ENCODE data around the gene SCLT1. TPM values are rescaled to one million over a fixed set of nuclear protein-coding genes. Genes with fewer than 3 reads are reported as not detected.

The SCLT1 gene
- total RNA-seq, 3 donors from 2014 or later, result 11.5 to 23.6 (median 18.7) TPM

DNA sequence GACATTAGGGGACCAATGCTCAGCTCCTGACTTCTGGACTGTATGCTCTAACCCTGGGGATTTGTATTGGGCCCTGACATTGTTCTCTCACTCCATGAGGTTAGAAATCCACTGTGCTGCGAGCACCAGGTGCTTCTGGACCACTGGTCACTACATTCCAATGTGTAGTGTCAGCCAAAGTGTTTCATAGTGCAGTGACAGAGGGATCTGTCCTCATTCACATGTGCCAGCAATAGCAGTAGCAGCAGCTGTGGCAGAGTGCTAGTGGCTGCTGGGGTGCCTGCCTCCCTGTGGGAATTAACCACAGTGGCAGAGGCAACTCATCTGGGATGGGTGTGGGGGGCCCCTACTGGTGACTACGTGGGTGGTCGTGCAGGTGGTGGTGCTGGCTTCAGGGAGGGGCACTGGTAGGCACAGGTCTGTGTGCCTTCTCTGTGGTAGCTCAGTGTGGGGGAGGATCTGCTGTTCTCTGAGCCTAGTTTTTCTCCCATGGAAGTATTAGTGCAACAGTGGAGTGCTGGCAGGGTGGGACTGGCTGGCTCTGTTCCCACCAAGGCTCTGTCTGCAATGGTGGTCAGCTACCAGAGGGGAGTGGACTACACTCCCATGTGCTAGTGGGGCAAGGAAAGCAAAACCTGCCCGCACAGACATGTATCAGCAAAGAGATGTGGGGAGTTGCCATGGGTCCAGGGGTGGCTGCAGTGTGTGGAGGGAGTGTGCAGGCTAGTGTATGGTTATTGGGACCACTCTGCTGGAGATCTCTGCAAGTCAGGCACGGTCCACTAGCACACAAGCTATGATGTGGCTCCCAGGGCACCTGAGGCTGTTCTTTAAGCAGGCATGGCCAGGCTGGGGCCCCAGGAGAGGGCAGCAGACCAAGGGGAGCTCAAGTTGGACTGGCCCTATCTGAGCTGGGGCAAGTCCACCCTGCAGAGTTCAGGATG, 78.5 kb downstream of the SCLT1 start:
- TF ChIP-seq POLR2AphosphoS5 (IDR thresholded peaks at IDR 0.05), result no peak
- TF ChIP-seq POLR2A (IDR thresholded peaks at IDR 0.05), result no peak
- TF ChIP-seq, protein P1, sequence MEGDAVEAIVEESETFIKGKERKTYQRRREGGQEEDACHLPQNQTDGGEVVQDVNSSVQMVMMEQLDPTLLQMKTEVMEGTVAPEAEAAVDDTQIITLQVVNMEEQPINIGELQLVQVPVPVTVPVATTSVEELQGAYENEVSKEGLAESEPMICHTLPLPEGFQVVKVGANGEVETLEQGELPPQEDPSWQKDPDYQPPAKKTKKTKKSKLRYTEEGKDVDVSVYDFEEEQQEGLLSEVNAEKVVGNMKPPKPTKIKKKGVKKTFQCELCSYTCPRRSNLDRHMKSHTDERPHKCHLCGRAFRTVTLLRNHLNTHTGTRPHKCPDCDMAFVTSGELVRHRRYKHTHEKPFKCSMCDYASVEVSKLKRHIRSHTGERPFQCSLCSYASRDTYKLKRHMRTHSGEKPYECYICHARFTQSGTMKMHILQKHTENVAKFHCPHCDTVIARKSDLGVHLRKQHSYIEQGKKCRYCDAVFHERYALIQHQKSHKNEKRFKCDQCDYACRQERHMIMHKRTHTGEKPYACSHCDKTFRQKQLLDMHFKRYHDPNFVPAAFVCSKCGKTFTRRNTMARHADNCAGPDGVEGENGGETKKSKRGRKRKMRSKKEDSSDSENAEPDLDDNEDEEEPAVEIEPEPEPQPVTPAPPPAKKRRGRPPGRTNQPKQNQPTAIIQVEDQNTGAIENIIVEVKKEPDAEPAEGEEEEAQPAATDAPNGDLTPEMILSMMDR (IDR thresholded peaks at IDR 0.05), result no peak
- Histone ChIP-seq H3K9me3 (peaks cover 9 to 26% of the 10 kb centered on the region in 2 donors), H3K4me3 (no peak overlapping the region), H3K4me1 (no peaks in the 10 kb centered on the region), H3K27me3 (no peaks in the 10 kb centered on the region), H3K36me3 (no peaks in the 10 kb centered on the region), H3K27ac (no peak overlapping the region)
- no peak for DNase-seq (ENCODE audit: low spot score in 2 of 2)
- intact Hi-C loops (cut with DNase I; ENCODE audit: low total_unique reads), result no loop called here

DNA sequence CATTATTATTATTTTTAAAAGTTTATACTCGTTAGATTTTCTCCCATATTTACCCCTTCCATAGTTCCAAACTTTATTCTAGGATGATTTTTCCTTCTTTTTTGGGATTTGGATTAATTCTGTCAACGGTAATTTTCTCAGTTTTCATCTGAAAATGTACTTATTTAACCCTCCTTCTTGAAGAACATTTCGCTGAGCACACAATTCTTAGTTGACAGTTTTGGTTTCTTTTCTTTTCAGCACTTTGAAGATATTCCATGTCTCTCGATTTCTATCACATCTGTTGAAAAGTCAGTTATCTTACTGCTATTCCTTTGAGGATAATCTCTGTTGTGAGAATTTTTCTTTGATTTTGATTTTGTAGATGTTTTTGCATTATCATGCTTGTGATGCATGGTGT, 85.2 kb downstream of the SCLT1 start:
- intact Hi-C loops (cut with DNase I; ENCODE audit: low total_unique reads), result no loop called here
- H3K27me3 ChIP-seq, result no peaks in the 10 kb centered on the region
- no peak for DNase-seq (ENCODE audit: low spot score in 2 of 2)
- peaks cover 17 to 49% of the 10 kb centered on the region in 2 donors for H3K9me3 ChIP-seq
- TF ChIP-seq, protein P1 (IDR thresholded peaks at IDR 0.05), result no peak
- H3K36me3 ChIP-seq, result no peaks in the 10 kb centered on the region
- no peak overlapping the region for H3K27ac ChIP-seq
- no peaks in the 10 kb centered on the region for H3K4me1 ChIP-seq
- no peak overlapping the region for H3K4me3 ChIP-seq

DNA sequence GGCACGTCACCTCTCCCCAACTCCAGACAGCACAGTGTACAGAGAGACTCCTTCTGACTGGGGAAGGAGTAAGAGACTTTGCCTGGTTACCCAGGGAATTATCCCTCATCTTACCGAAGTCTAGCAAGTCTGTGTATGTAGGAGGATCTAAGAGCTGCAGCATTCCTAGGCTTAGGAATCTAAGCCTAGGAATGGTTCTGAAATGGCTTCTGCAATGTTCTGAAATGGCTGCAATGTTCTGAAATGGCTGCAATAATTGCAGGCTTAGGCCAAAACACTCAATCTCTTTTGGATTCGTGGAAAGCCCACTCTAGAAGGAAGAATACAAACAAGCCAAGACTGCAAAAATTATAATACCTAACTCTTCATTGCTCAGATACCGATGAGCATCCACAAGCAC, 106.4 kb downstream of the SCLT1 start:
- DNase-seq (ENCODE audit: low spot score in 2 of 2), result no peak

DNA sequence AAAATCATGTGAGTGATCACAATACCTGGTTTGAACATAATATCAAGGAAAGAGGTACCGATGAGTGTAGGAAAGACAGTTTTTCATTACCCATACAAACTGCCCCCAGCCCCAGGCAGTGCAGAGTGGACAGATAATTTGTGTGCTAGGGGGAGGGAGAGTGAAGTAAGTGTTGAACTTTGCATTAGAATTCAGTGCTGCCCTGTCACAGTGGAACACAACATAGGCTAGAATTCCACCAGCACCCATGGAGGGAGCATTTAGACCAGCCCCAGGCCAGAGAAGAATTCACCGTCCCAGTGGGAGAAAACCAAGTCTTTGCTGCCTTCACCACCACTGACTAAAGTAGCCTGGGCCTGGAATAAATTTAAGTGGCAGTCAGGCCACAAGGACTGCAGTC, 107.3 kb downstream of the SCLT1 start:
- Histone ChIP-seq H3K36me3 (no peaks in the 10 kb centered on the region), H3K27me3 (no peaks in the 10 kb centered on the region), H3K27ac (no peak overlapping the region), H3K4me1 (no peaks in the 10 kb centered on the region), H3K9me3 (no peaks in the 10 kb centered on the region), H3K4me3 (no peak overlapping the region)
- intact Hi-C loops (cut with DNase I; ENCODE audit: low total_unique reads), result no loop called here
- DNase-seq (ENCODE audit: low spot score in 2 of 2), result no peak
- TF ChIP-seq POLR2AphosphoS5 (IDR thresholded peaks at IDR 0.05) (no peak), POLR2A (IDR thresholded peaks at IDR 0.05) (no peak)
- TF ChIP-seq, protein P1 (IDR thresholded peaks at IDR 0.05), result no peak

More for the DNA sequence above, 106.4 kb downstream of the SCLT1 start:
- intact Hi-C loops (cut with DNase I; ENCODE audit: low total_unique reads), result no loop called here
- TF ChIP-seq POLR2AphosphoS5 (IDR thresholded peaks at IDR 0.05), result no peak
- no peak for TF ChIP-seq POLR2A (IDR thresholded peaks at IDR 0.05)
- TF ChIP-seq, protein P1 (IDR thresholded peaks at IDR 0.05), result no peak
- Histone ChIP-seq H3K27ac (no peak overlapping the region), H3K4me1 (no peaks in the 10 kb centered on the region), H3K4me3 (no peak overlapping the region), H3K27me3 (no peaks in the 10 kb centered on the region), H3K9me3 (no peaks in the 10 kb centered on the region), H3K36me3 (no peaks in the 10 kb centered on the region)

DNA sequence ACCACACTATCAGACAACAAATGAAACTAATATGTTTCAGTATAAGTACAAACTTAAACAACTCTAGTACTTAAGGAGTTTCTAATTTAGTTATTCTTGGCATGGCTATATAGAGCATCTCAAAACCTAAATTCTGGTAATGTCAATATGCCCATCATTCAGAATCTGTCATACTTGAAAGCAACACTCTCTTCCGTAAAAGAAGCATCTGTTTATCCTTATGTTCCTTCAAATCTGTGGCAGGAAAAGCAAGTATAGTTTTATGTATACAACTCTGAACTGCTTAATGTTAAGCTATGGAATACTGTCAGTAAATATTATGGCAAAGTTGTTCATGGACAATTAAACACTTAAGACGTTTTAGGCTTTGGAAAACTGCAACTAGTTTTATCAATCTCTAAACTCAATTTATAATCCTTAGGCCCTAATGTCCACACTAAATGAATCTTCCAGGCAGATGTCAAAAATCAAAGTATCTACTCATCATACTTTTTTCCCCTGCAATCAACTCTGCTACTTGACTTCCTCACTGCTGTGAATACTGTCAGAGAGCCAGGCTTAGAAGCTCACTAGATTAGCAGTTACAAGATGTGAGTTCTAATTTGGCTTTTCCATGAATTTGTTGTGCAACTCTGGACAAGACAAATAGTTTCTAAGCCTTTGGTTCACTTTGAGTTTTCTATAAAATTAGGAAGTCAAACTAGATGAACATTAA, 109.4 kb downstream of the SCLT1 start:
- H3K4me3 ChIP-seq, result no peak overlapping the region
- no peaks in the 10 kb centered on the region for H3K4me1 ChIP-seq
- H3K27ac ChIP-seq, result no peak overlapping the region
- TF ChIP-seq, protein P1 (IDR thresholded peaks at IDR 0.05), result no peak
- TF ChIP-seq POLR2A (IDR thresholded peaks at IDR 0.05) (no peak), POLR2AphosphoS5 (IDR thresholded peaks at IDR 0.05) (no peak)
- no peaks in the 10 kb centered on the region for H3K27me3 ChIP-seq
- no peaks in the 10 kb centered on the region for H3K36me3 ChIP-seq
- DNase-seq (ENCODE audit: low spot score in 2 of 2), result no peak
- H3K9me3 ChIP-seq, result no peaks in the 10 kb centered on the region
- intact Hi-C loops (cut with DNase I; ENCODE audit: low total_unique reads), result no loop called here

Data from breast epithelium (tissue), 4 donors.